Left ventricle myocardium inferior (tissue), 1 donor: ENCODE data around the gene CNTN1. TPM values are rescaled to one million over a fixed set of nuclear protein-coding genes. Genes with fewer than 3 reads are reported as not detected.

Source experiments
- DNase-seq: peaks from one replicate; pipeline ENCODE4 v3.0.0-alpha.2; 2020
- H3K27ac ChIP-seq: fragments of 200-600 bp; replicated peaks from 2 replicates; pipeline ENCODE4 v1.8.0; 2021
- H3K27me3 ChIP-seq: fragments of 200-600 bp; 2 replicates; pipeline ENCODE4 v1.8.0; 2021; ENCODE audit warnings: low read depth
- H3K36me3 ChIP-seq: fragments of 200-600 bp; 2 replicates; pipeline ENCODE4 v1.8.0; 2021
- H3K4me1 ChIP-seq: fragments of 200-600 bp; 2 replicates; pipeline ENCODE4 v1.8.0; 2021
- H3K4me3 ChIP-seq: fragments of 200-600 bp; 2 replicates; pipeline ENCODE4 v1.8.0; 2021; ENCODE audit warnings: mild to moderate bottlenecking, moderate library complexity
- H3K9me3 ChIP-seq: fragments of 200-600 bp; replicated peaks from 2 replicates; pipeline ENCODE4 v1.8.0; 2021
- intact Hi-C: fragments of 100-400 bp; cut with micrococcal nuclease; formaldehyde crosslinking; loops from one replicate; pipeline ENCODE4 v1.11.0; 2022
- total RNA-seq: library from RNA; stranded (reverse); fragmentation: NEBNext Ultra II Directional; extraction: Animal tissue kit (Norgen Biotek cat#: 25700); gene quantifications from one replicate; pipeline ENCODE4 v1.2.1, GENCODE V29; 2021
- TF ChIP-seq, protein P1 (sequence below): fragments of 200-600 bp; IDR thresholded peaks from 2 replicates; pipeline ENCODE4 v1.8.0; 2021; ENCODE audit warnings: antibody characterized with exemption, mild to moderate bottlenecking, borderline replicate concordance
- donor health status: DM: no; HTN: yes; CAD: no; lungs with severe emphysema.

Gene CNTN1
- total RNA-seq, 1 donor from 2014 or later: 0.11 TPM

DNA sequence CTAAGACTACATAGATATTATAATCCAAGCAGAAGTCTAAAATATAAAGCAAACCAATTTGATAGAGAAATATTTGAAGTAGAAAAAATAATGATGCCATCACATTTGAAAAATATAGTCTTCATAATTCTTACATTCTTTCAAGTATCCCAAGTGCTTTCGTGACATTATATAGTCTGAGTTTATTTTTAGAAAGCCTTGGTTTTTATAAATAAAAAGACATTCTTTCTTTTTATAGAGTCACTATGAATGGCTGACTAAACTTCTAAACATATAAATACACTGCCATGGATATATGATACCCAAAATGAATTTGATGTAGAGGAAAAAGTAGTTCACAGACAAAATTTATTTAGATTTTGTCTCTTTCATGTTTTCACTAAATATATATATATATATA, 360.8 kb downstream of the CNTN1 start:
- intact Hi-C loops: no loop called here
- TF ChIP-seq, protein P1, sequence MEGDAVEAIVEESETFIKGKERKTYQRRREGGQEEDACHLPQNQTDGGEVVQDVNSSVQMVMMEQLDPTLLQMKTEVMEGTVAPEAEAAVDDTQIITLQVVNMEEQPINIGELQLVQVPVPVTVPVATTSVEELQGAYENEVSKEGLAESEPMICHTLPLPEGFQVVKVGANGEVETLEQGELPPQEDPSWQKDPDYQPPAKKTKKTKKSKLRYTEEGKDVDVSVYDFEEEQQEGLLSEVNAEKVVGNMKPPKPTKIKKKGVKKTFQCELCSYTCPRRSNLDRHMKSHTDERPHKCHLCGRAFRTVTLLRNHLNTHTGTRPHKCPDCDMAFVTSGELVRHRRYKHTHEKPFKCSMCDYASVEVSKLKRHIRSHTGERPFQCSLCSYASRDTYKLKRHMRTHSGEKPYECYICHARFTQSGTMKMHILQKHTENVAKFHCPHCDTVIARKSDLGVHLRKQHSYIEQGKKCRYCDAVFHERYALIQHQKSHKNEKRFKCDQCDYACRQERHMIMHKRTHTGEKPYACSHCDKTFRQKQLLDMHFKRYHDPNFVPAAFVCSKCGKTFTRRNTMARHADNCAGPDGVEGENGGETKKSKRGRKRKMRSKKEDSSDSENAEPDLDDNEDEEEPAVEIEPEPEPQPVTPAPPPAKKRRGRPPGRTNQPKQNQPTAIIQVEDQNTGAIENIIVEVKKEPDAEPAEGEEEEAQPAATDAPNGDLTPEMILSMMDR: no peak
- no peak overlapping the region for H3K27ac ChIP-seq
- H3K27me3 ChIP-seq: no peaks in the 10 kb centered on the region
- H3K4me1 ChIP-seq: no peaks in the 10 kb centered on the region
- no peak overlapping the region for H3K4me3 ChIP-seq
- H3K36me3 ChIP-seq: no peaks in the 10 kb centered on the region
- H3K9me3 ChIP-seq: no peaks in the 10 kb centered on the region
- no peak for DNase-seq

DNA sequence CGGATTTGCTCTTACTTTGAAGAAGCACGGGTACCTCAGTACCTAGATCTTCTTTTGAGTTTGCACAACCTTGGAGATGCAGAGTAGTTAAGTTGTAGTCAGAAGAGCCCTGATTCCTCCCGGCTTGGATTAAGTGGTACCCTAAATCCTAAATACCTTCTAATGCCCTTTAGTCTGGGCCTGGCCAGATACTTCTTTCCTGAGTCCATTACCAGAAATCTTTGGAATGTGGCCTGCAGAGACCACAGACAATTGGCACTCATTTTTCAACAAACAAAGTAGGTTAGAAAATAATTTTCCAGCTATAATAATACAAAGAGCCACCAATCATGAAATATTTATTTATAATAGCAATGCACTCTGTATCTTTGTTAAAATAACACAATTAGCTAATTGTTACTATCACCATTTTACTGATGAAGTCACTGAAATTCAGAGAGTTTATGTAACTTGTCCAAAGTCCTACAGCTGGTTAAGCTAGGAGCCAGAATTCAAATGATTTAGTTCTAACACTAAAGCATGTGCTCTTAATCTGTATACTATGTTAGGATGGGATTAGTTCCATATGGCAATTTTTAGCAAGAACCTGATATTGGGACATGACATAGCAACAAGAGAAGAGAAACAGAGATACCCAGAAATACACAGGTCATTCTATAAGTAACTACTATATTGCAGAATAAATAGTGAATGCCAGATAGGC, 363.8 kb downstream of the CNTN1 start:
- Histone ChIP-seq H3K9me3 (no peaks in the 10 kb centered on the region), H3K4me3 (no peak overlapping the region), H3K36me3 (no peaks in the 10 kb centered on the region), H3K27me3 (no peaks in the 10 kb centered on the region), H3K27ac (no peak overlapping the region), H3K4me1 (no peaks in the 10 kb centered on the region)
- intact Hi-C loops: no loop called here
- no peak for DNase-seq
- TF ChIP-seq, protein P1: no peak

DNA sequence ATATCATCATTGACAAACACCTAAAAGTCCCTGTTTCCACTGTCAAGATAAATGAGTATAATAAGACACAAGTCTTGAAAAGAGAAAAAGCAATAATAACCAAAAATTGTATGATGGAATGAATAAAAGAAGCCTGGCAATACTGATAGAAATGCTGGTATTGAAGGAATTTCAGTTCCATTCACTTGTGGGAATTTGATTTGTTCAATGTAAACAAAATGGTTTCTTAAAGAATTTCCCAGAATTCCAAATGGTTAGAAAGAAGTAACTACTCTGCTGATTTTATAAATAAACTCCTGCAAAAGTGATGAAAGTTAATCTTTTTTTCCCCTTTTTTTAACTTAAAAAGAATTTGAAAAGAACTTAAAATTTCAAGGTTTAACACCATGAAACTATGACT, 366.0 kb downstream of the CNTN1 start:
- intact Hi-C loops: no loop called here
- no peaks in the 10 kb centered on the region for H3K9me3 ChIP-seq
- no peaks in the 10 kb centered on the region for H3K36me3 ChIP-seq
- H3K4me3 ChIP-seq: no peak overlapping the region
- no peaks in the 10 kb centered on the region for H3K4me1 ChIP-seq
- no peak overlapping the region for H3K27ac ChIP-seq
- H3K27me3 ChIP-seq: no peaks in the 10 kb centered on the region
- TF ChIP-seq, protein P1: no peak
- DNase-seq: no peak

DNA sequence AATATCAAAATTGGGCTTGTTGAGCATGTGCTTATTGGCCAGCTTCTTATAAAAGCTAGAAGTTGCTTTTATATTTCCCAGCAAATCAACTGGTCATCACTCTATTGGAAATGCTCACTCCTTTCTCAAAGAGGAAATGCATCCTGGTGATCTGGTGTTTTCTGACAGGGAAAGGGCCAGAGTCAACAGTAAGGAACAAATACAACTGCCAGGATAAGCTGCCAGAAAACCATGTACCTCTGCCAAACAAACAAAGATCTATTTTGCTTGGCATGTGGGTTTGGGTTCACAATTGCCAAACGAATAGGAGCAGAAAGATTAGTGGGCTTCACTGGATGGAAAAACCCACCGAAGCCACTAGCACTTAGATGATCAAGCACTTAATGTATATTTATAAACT, 369.0 kb downstream of the CNTN1 start:
- DNase-seq: no peak
- H3K4me3 ChIP-seq: no peak overlapping the region
- H3K27ac ChIP-seq: no peak overlapping the region
- no peaks in the 10 kb centered on the region for H3K9me3 ChIP-seq
- no peaks in the 10 kb centered on the region for H3K36me3 ChIP-seq
- intact Hi-C loops: no loop called here
- H3K4me1 ChIP-seq: no peaks in the 10 kb centered on the region
- TF ChIP-seq, protein P1: no peak
- no peaks in the 10 kb centered on the region for H3K27me3 ChIP-seq

DNA sequence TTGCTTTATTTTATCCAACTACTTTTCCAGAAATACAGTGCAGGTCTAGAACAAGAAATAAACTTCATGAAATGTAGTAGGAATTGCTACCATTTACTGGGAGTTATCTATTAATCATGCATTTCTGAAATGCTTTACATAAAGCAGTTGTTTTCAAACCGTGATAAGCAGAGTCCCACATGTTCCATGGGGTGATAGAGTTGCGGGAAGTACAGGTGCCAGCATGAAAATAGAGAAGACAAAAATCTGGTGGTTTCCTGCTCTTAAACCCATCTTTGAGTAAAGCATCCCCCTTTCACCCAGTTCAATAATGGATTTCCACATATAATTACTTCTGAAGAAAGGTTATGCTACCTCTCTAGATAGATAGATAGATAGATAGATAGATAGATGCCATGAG, 372.2 kb downstream of the CNTN1 start:
- DNase-seq: no peak
- no peak overlapping the region for H3K27ac ChIP-seq
- H3K4me1 ChIP-seq: no peaks in the 10 kb centered on the region
- no peaks in the 10 kb centered on the region for H3K27me3 ChIP-seq
- intact Hi-C loops: no loop called here
- TF ChIP-seq, protein P1: no peak
- no peaks in the 10 kb centered on the region for H3K36me3 ChIP-seq
- no peaks in the 10 kb centered on the region for H3K9me3 ChIP-seq
- H3K4me3 ChIP-seq: no peak overlapping the region
